GM18873 (cell line): Measurements from ENCODE around the gene CEACAM18.

Experiments used
- ATAC-seq: cut with Tn5 transposase; IDR thresholded peaks from one replicate; pipeline ENCODE4 v1.9.1; 2021; ENCODE audit warnings: mild to moderate bottlenecking, moderate library complexity, moderate number of reproducible peaks; ENCODE audit not compliant: unreplicated experiment, low FRiP score

The CEACAM18 gene

GRCh38 chr19:51524666-51525264 lies 46.4 kb downstream of the CEACAM18 start:
- ATAC-seq = no peak

DNA sequence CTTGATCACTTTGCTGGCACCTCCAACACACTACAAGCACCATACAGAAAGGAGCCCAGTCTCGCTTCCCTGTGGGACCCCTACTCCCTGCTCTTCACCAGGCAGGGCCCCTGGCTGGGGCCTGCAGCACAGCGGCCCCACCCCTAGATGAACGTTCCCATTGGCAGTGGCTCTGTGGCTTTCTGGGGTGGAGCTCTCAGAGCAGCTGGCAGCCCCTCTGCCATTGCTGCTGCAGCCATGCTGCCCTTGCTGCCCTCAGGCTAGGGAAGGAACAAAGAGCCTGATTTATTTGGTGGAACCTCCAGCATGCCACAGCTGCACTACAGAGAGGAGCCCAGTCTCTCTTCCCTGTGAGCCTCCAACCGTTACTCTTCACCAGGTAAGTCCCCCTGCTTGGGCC lies 47.3 kb downstream of the CEACAM18 start:
- no peak for ATAC-seq

GRCh38 chr19:51529301-51529700 lies 51.0 kb downstream of the CEACAM18 start:
- no peak for ATAC-seq

- ATAC-seq = no peak
These were observed 52.3 kb downstream of the CEACAM18 start for GRCh38 chr19:51530616-51531015.

GRCh38 chr19:51531349-51532315 lies 53.3 kb downstream of the CEACAM18 start, which contains the start of gene SIGLEC6:
SIGLEC6 (minus strand) TSS chr19:51531670; CDS start chr19:51531648, 22 bp downstream.
- ATAC-seq = no peak

GRCh38 chr19:51535535-51535934 lies 57.2 kb downstream of the CEACAM18 start:
- ATAC-seq = no peak

GRCh38 chr19:51539821-51540366 lies 61.6 kb downstream of the CEACAM18 start:
- ATAC-seq = no peak
